Peyer's patch (tissue), 4 donors: ENCODE results near the gene TMEM18.

ENCODE experiments used
- CTCF ChIP-seq, 6 experiments: fragments of 450-650 bp in 4 of 6; fragments of 200-600 bp in 2 of 6; sonication (generic) in 1 of 6; IDR thresholded peaks; one replicate each; pipeline ENCODE4 v1.5.1; 2017 to 2019; ENCODE audit warnings: antibody characterized with exemption in 6 of 6, mild to moderate bottlenecking in 3 of 6, moderate library complexity in 1 of 6
- POLR2A ChIP-seq, 2 donors: fragments of 450-650 bp; IDR thresholded peaks; one replicate each; pipeline ENCODE4 v1.5.1; 2017; ENCODE audit warnings: antibody characterized with exemption in 2 of 2, mild to moderate bottlenecking in 2 of 2, moderate library complexity in 2 of 2

GRCh38 chr2:620004-620403 is 57.2 kb downstream of the TMEM18 start:
- TF ChIP-seq CTCF (IDR thresholded peaks at IDR 0.05), result no peak
- TF ChIP-seq POLR2A (IDR thresholded peaks at IDR 0.05), result no peak
